ENCODE measurements around the gene LAMTOR3.

DNA sequence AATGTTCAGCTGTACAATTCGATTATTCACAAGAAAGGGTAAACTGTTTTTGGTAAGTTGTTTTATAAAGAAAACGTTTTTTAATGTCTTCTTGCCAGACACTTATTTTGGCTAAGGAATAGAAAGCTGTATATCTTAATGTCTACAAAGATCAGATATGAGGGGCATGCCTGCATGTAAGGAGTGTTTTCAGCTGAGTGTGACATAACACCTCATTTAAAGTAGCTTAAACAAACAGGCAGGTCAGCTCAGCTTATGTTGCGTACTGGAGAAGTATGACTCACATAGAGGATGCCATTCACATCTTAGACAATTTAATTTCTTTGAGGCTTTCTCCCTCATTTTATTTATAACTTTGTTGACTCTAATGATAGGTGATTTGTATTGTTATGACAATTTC, 30.4 kb downstream of the LAMTOR3 start:
- TF ChIP-seq, protein P1, sequence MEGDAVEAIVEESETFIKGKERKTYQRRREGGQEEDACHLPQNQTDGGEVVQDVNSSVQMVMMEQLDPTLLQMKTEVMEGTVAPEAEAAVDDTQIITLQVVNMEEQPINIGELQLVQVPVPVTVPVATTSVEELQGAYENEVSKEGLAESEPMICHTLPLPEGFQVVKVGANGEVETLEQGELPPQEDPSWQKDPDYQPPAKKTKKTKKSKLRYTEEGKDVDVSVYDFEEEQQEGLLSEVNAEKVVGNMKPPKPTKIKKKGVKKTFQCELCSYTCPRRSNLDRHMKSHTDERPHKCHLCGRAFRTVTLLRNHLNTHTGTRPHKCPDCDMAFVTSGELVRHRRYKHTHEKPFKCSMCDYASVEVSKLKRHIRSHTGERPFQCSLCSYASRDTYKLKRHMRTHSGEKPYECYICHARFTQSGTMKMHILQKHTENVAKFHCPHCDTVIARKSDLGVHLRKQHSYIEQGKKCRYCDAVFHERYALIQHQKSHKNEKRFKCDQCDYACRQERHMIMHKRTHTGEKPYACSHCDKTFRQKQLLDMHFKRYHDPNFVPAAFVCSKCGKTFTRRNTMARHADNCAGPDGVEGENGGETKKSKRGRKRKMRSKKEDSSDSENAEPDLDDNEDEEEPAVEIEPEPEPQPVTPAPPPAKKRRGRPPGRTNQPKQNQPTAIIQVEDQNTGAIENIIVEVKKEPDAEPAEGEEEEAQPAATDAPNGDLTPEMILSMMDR (IDR thresholded peaks at IDR 0.05; ENCODE audit: low read length) = no peak
- TF ChIP-seq EZH2 (optimal IDR thresholded peaks at IDR 0.05; ENCODE audit: low read depth, low read length) = no peak
